ENCODE results near the gene ZNF672. TPM values are rescaled to one million over a fixed set of nuclear protein-coding genes. Genes with fewer than 3 reads are reported as not detected.

The ZNF672 gene
- total RNA-seq, 2 experiments from 2014 or later, result 35.9 to 38.4 TPM

GRCh38 chr1:248858096-248858890 is 20.3 kb downstream of the ZNF672 start:
- H3K36me3 Mint-ChIP-seq (ENCODE audit: low read depth), result peaks cover 19% of the 10 kb centered on the region
- TF ChIP-seq CTCF (IDR thresholded peaks at IDR 0.05), result peak; percentile 51
- DNase-seq, result peak in 8 of 14 experiments; percentile 14 to 54 (median 38)
- Histone ChIP-seq H3K4me3 (ENCODE audit: low read length) (peak overlapping the region; percentile 53), H3K27ac (ENCODE audit: low read depth in 1 of 2, low read length in 2 of 2) (peak overlapping the region; percentile 41 to 77), H3K27me3 (ENCODE audit: control insufficient read depth in 1 of 2, insufficient read depth in 2 of 2, low read length in 2 of 2) (no peaks in the 10 kb centered on the region), H3K36me3 (ENCODE audit: insufficient read depth, low read length) (peaks cover 19% of the 10 kb centered on the region), H3K9me3 (ENCODE audit: control insufficient read depth in 1 of 2, insufficient read depth in 1 of 2, low read length in 2 of 2) (no peaks in the 10 kb centered on the region), H3K4me1 (ENCODE audit: insufficient read depth, low read length) (peaks cover 60% of the 10 kb centered on the region)
- H3K4me1 Mint-ChIP-seq (ENCODE audit: low read depth), result peaks cover 69% of the 10 kb centered on the region
- ATAC-seq (ENCODE audit: poor library complexity), result peak; percentile 24
- intact Hi-C loops (cut with DNase I, micrococcal nuclease), result loop anchor here in 1 of 2 experiments (2.0 kb wide), 1 partner anchor 17 kb away; no protein-coding TSS in a partner anchor
- H3K27ac Mint-ChIP-seq, result peak overlapping the region; percentile 93
- H3K9me3 Mint-ChIP-seq, result no peaks in the 10 kb centered on the region
- ChIA-PET CTCF (interaction anchor here (0.7 to 2.9 kb wide), 9 partner anchors 9 to 66 kb away, joined by 3 to 65 read pairs (median 3); partner anchors contain the start of genes PGBD2, SH3BP5L and ZNF672), POLR2A (interaction anchor here (0.6 to 4.9 kb wide), 7 partner anchors 9 to 106 kb away, joined by 3 to 98 read pairs (median 5); partner anchors contain the start of genes SH3BP5L and ZNF672)
- peak overlapping the region; percentile 95 for H3K4me3 Mint-ChIP-seq
- H3K27me3 Mint-ChIP-seq, result no peaks in the 10 kb centered on the region

GRCh38 chr1:248858891-248859889 is 21.2 kb downstream of the ZNF672 start, which contains the start of gene ZNF692:
TSS of gene ZNF692 (minus strand) at chr1:248859085. CDS start at chr1:248858309, 776 bp downstream.
- Histone ChIP-seq H3K4me3 (ENCODE audit: low read length) (peak within 1 kb of the TSS; percentile 79), H3K27ac (ENCODE audit: low read depth in 1 of 2, low read length in 2 of 2) (peak within 1 kb of the TSS; percentile 77 to 80), H3K27me3 (ENCODE audit: control insufficient read depth in 1 of 2, insufficient read depth in 2 of 2, low read length in 2 of 2) (no peaks in the 10 kb centered on the region), H3K4me1 (ENCODE audit: insufficient read depth, low read length) (peaks cover 57% of the 10 kb centered on the region), H3K36me3 (ENCODE audit: insufficient read depth, low read length) (peaks cover 11% of the 10 kb centered on the region), H3K9me3 (ENCODE audit: control insufficient read depth in 1 of 2, insufficient read depth in 1 of 2, low read length in 2 of 2) (no peaks in the 10 kb centered on the region)
- Mint-ChIP-seq H3K4me3 (peak within 1 kb of the TSS; percentile 95), H3K9me3 (no peaks in the 10 kb centered on the region), H3K27ac (peak within 1 kb of the TSS; percentile 93), H3K36me3 (ENCODE audit: low read depth) (peaks cover 19% of the 10 kb centered on the region), H3K4me1 (ENCODE audit: low read depth) (peaks cover 75% of the 10 kb centered on the region), H3K27me3 (no peaks in the 10 kb centered on the region)
- ChIA-PET POLR2A (interaction anchor here (0.6 to 4.9 kb wide), 8 partner anchors 10 to 107 kb away, joined by 3 to 98 read pairs (median 4); partner anchors contain the start of genes SH3BP5L and ZNF672), CTCF (interaction anchor here (0.7 to 2.9 kb wide), 7 partner anchors 15 to 47 kb away, joined by 3 to 65 read pairs (median 4); partner anchors contain the start of genes PGBD2, SH3BP5L and ZNF672)
- TF ChIP-seq CTCF (IDR thresholded peaks at IDR 0.05), result no peak
- ATAC-seq (ENCODE audit: poor library complexity), result peak; percentile 84
- intact Hi-C loops (cut with DNase I, micrococcal nuclease), result loop anchor here (1.0 to 2.0 kb wide), 4 partner anchors 15 to 34 kb away; partner anchors contain the start of genes SH3BP5L (in 1 of the 2) and ZNF672 (in 1 of the 2)
- peak; percentile 92 to 99 (median 97) for DNase-seq

Measured in CD4-positive, alpha-beta T cell (primary cell).